Measurements from ENCODE around the gene YARS1. TPM values are rescaled to one million over a fixed set of nuclear protein-coding genes. Genes with fewer than 3 reads are reported as not detected.

YARS1 gene
- total RNA-seq, 1 experiment from 2014 or later = 194 TPM

- no peak overlapping the region for H2BK15ac ChIP-seq (ENCODE audit: low read depth, low read length)
- H3K9me3 ChIP-seq (ENCODE audit: control insufficient read depth, low read depth, low read length) = no peaks in the 10 kb centered on the region
- H3K56ac ChIP-seq (ENCODE audit: insufficient read length, low read depth, low read length) = no peak overlapping the region
- H3K27ac ChIP-seq (ENCODE audit: insufficient read length, low read depth, low read length) = no peak overlapping the region
- H3K27me3 Mint-ChIP-seq (ENCODE audit: low read depth) = no peaks in the 10 kb centered on the region
- no peak overlapping the region for H3K14ac ChIP-seq (ENCODE audit: insufficient read depth, low read length)
- H3K4ac ChIP-seq (ENCODE audit: low read depth, low read length) = no peak overlapping the region
- no peak overlapping the region for H2AK5ac ChIP-seq (ENCODE audit: insufficient read length, low read length)
- H3K4me1 Mint-ChIP-seq = no peaks in the 10 kb centered on the region
- H4K20me1 ChIP-seq (ENCODE audit: control insufficient read depth, insufficient read depth, insufficient read length) = no peaks in the 10 kb centered on the region
- no peaks in the 10 kb centered on the region for H3K79me2 ChIP-seq (ENCODE audit: insufficient read depth, low read length)
- no peaks in the 10 kb centered on the region for H3K27me3 ChIP-seq (ENCODE audit: insufficient read depth, low read length)
- no CpG with 5 or more reads among the region's 8 CpGs for WGBS (ENCODE audit: extremely low coverage, insufficient read length, low lambda C conversion rate)
- H3K4me2 ChIP-seq (ENCODE audit: insufficient read depth, insufficient read length, low read length) = no peak overlapping the region
- H2BK120ac ChIP-seq (ENCODE audit: low read depth, low read length, poor library complexity, severe bottlenecking) = no peak overlapping the region
- H3K23ac ChIP-seq (ENCODE audit: insufficient read length, low read depth, low read length) = no peak overlapping the region
- DNase-seq = no peak
- no peak overlapping the region for H2BK5ac ChIP-seq (ENCODE audit: insufficient read length, low read length)
- no peak overlapping the region for H3T11ph ChIP-seq (ENCODE audit: low read length)
- no peak for TF ChIP-seq CTCF (conservative IDR thresholded peaks at IDR 0.05)
- peak overlapping the region in 2 of 3 experiments; percentile 75 to 89; a peak in 3 of 7 replicates for H3K27ac Mint-ChIP-seq
- H3K79me1 ChIP-seq (ENCODE audit: insufficient read depth, low read depth, low read length, poor library complexity, severe bottlenecking) = peaks cover 4% of the 10 kb centered on the region
- H2BK12ac ChIP-seq (ENCODE audit: insufficient read length, low read depth, low read length) = no peak overlapping the region
- peaks cover 53 to 81% (median 65%) of the 10 kb centered on the region in 3 experiments for H3K36me3 Mint-ChIP-seq (ENCODE audit: insufficient read depth in 1 of 3, low read depth in 3 of 3)
- no peak overlapping the region for H4K8ac ChIP-seq (replicated peaks; ENCODE audit: insufficient read length, low read depth, low read length)
- no peak overlapping the region for H3K18ac ChIP-seq (ENCODE audit: insufficient read length, low read depth, low read length)
- no peaks in the 10 kb centered on the region for H3K23me2 ChIP-seq (ENCODE audit: insufficient read length, low read depth, low read length, poor library complexity, severe bottlenecking)
- H3K9ac ChIP-seq (ENCODE audit: extremely low read depth, insufficient read length, low read length) = no peak overlapping the region
- no peaks in the 10 kb centered on the region for H3K4me1 ChIP-seq (ENCODE audit: insufficient read depth, low read length)
- no peak overlapping the region for H2AFZ ChIP-seq (ENCODE audit: low read length)
- H3K9me3 Mint-ChIP-seq = no peaks in the 10 kb centered on the region
- H3K4me3 Mint-ChIP-seq = no peak overlapping the region
- no peak overlapping the region for H4K91ac ChIP-seq (ENCODE audit: insufficient read length, low read depth, low read length)
- H4K5ac ChIP-seq (ENCODE audit: insufficient read length, low read depth, low read length) = no peak overlapping the region
- no peak overlapping the region for H2BK20ac ChIP-seq (ENCODE audit: low read depth, low read length, poor library complexity, severe bottlenecking)
Measured at GRCh38 chr1:32798679-32799416, 18.3 kb downstream of the YARS1 start.
